T-cell (primary cell): ENCODE results near the gene ANXA10. TPM values are rescaled to one million over a fixed set of nuclear protein-coding genes. Genes with fewer than 3 reads are reported as not detected.

ENCODE experiments used
- ATAC-seq, 4 experiments: fragments of 200-7000 bp in 3 of 4; fragments of 150-1000 bp in 1 of 4; cut with Tn5 transposase; replicated peaks in 1 of 4; 1 replicate in 3 of 4; 2 replicates in 1 of 4; pipeline ENCODE4 v1.10.0; 2021; ENCODE audit warnings: moderate library complexity in 3 of 4, mild to moderate bottlenecking in 2 of 4, moderate number of reproducible peaks in 1 of 4
- CTCF ChIA-PET, 2 donors: fragments of 300-600 bp; sonication (Branson Sonifier 250); formaldehyde crosslinking; loops; one replicate each; lab custom pipeline; 2022; ENCODE audit warnings: antibody characterized with exemption in 2 of 2; lab: Charles Lee
- POLR2A ChIA-PET, 2 donors: fragments of 300-600 bp; sonication (Branson Sonifier 250); formaldehyde crosslinking; loops; one replicate each; lab custom pipeline; 2022; ENCODE audit warnings: antibody characterized with exemption in 2 of 2; lab: Charles Lee
- DNase-seq, 35 experiments: peaks; one replicate each; pipeline versions ENCODE4 v3.0.0 to v3.0.0-alpha.2; 2013 to 2023
- H3K27ac ChIP-seq: one replicate; pipeline ENCODE4 v1.5.1; 2013; ENCODE audit warnings: low read length
- H3K27me3 ChIP-seq, 2 experiments: replicated peaks in 1 of 2; 1 replicate in 1 of 2; 2 replicates in 1 of 2; pipeline versions ENCODE4 v1.6.1 to v1.7.0; 2013; ENCODE audit warnings: low read length in 1 of 2, mixed read lengths in 1 of 2; ENCODE audit not compliant: control insufficient read depth in 2 of 2, insufficient read depth in 2 of 2; ENCODE audit errors: extremely low read depth in 1 of 2
- H3K36me3 ChIP-seq, 2 donors: 1 replicate in 1 of 2; 2 replicates in 1 of 2; pipeline versions ENCODE4 v1.6.1 to v1.7.0; 2013; ENCODE audit warnings: low read length in 1 of 2; ENCODE audit not compliant: control insufficient read depth in 2 of 2, insufficient read depth in 1 of 2; ENCODE audit errors: extremely low read depth in 1 of 2
- H3K4me1 ChIP-seq, 2 experiments: 1 replicate in 1 of 2; 2 replicates in 1 of 2; pipeline versions ENCODE4 v1.6.1 to v1.7.0; 2013; ENCODE audit warnings: low read length in 2 of 2, mixed read lengths in 1 of 2; ENCODE audit not compliant: insufficient read depth in 2 of 2, control insufficient read depth in 1 of 2; ENCODE audit errors: extremely low read depth in 1 of 2
- H3K4me3 ChIP-seq, 2 donors: 1 replicate in 1 of 2; 2 replicates in 1 of 2; pipeline versions ENCODE4 v1.5.1 to v1.7.0; 2013; ENCODE audit warnings: mild to moderate bottlenecking in 2 of 2, low read length in 1 of 2, moderate library complexity in 1 of 2; ENCODE audit not compliant: control insufficient read depth in 1 of 2; ENCODE audit errors: extremely low read depth in 1 of 2
- H3K9me3 ChIP-seq: 2 replicates; pipeline ENCODE4 v1.7.0; 2013
- H3K27ac Mint-ChIP-seq, 2 donors: one replicate each; pipeline ENCODE4 v1.8.0; 2020 to 2021; ENCODE audit warnings: mild to moderate bottlenecking in 2 of 2, mixed read lengths in 2 of 2
- H3K27me3 Mint-ChIP-seq, 2 donors: one replicate each; pipeline ENCODE4 v1.8.0; 2021 to 2022; ENCODE audit warnings: mixed read lengths in 2 of 2
- H3K36me3 Mint-ChIP-seq: one replicate; pipeline ENCODE4 v1.8.0; 2021; ENCODE audit warnings: mixed read lengths
- H3K4me1 Mint-ChIP-seq, 3 donors: one replicate each; pipeline ENCODE4 v1.8.0; 2020 to 2022; ENCODE audit warnings: mixed read lengths in 3 of 3, mild to moderate bottlenecking in 1 of 3
- H3K4me3 Mint-ChIP-seq, 3 donors: one replicate each; pipeline ENCODE4 v1.8.0; 2020 to 2022; ENCODE audit warnings: mild to moderate bottlenecking in 3 of 3, mixed read lengths in 3 of 3, moderate library complexity in 3 of 3
- H3K9me3 Mint-ChIP-seq, 3 donors: one replicate each; pipeline ENCODE4 v1.8.0; 2020 to 2022; ENCODE audit warnings: mixed read lengths in 3 of 3
- WGBS: methylation state at CpG from one replicate; pipeline ENCODE4 v1.1.5; 2013; ENCODE audit warnings: missing lambda C conversion rate; ENCODE audit not compliant: insufficient coverage; 5-methylcytosine and 5-hydroxymethylcytosine counted together
- total RNA-seq, 35 experiments: library from RNA in 6 of 35; stranded (reverse) in 6 of 35; fragments of 120-200 nt in 1 of 35; gene quantifications; one replicate each; pipeline versions ENCODE4 v1.2.1 to v1.2.4 and lab custom pipeline; 2013 to 2026

ANXA10 gene
- total RNA-seq, 5 donors from 2014 or later (not counting 1 experiment from before 2014, with no cell fraction given), result not detected

DNA sequence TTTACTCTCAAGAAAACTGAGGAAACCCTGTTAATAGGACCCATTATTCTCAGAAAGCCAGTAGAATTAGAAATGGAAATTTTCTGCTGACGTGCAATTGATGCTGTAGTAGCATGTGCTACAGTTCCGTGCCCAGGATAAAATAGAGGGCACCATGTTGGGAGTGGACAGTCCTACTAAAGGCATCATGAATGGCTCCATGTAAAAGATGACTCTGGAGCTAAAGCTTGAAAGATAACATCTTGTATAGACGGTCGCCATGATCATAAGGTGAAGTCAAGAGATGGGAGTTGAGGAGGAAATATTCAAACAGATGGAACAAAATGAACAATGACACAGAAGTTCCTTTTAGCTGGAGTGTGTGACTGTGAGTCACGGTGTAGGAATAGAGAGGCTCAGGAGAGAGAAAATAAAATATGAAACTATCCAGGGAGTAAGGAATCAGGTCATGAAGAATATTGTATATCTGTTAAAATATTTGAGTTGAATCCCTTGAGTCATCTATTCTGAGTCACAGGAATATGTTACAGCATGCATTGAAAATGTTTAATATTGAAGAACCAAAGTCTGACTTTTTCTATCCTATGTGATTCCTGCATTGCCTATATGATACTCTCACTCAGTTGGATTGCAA lies 31.8 kb downstream of the ANXA10 start:
- H3K36me3 ChIP-seq, result no peaks in the 10 kb centered on the region
- H3K9me3 ChIP-seq, result no peaks in the 10 kb centered on the region
- ChIA-PET CTCF (no interaction called here), POLR2A (no interaction called here)
- Mint-ChIP-seq H3K27me3 (peaks cover 0 to 3% of the 10 kb centered on the region in 2 donors), H3K27ac (no peak overlapping the region), H3K9me3 (no peaks in the 10 kb centered on the region), H3K4me1 (no peaks in the 10 kb centered on the region), H3K4me3 (no peak overlapping the region), H3K36me3 (no peaks in the 10 kb centered on the region)
- no peak for DNase-seq
- WGBS, result 82% methylated on average over 5 of the region's 5 CpGs
- no peaks in the 10 kb centered on the region for H3K4me1 ChIP-seq
- H3K27me3 ChIP-seq, result no peaks in the 10 kb centered on the region
- H3K27ac ChIP-seq, result no peak overlapping the region
- no peak for ATAC-seq
- no peak overlapping the region for H3K4me3 ChIP-seq

DNA sequence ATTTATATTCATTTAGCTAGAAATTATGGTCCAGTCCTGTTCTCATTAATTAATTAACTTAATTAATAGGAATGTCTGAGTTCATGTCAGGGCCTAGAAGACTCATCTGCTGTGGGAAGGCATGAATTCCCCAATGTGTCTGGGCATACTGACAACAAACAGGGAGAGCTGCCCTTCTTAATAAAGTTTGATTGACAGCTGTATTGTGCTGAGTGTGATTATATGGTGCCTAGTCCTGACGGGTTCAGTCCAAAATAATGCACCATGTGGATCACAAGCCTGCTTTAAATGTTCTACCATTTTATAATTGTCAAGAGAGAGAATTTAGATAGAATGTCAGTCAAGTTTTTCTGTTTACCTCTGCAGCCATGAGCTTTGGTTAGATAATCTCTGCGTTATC lies 34.6 kb downstream of the ANXA10 start:
- no CpG with 5 or more reads among the region's 2 CpGs for WGBS
- POLR2A ChIA-PET, result no interaction called here

DNA sequence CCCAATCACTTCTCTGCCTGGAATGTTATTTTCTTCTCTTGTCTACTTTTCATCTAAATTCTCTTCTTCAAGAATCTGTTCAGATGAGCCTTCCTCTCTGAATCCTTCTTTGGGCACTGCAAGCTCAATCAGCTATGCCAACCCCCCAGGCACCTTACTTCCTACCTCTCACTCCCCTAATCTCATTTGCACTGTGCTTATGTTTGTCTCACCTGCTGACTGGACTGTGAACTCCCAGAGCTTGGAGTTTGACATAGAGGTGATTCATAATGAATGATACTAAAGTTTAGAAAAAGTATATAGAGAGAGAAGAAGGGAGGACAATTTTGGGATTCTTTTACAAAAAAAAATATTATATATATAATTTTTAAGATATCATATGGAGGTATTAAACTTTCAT lies 36.3 kb downstream of the ANXA10 start:
- no peak overlapping the region for H3K4me3 Mint-ChIP-seq
- H3K4me1 ChIP-seq, result no peaks in the 10 kb centered on the region
- peaks cover 3 to 11% of the 10 kb centered on the region in 2 donors for H3K27me3 Mint-ChIP-seq
- no peak overlapping the region for H3K27ac Mint-ChIP-seq
- H3K9me3 ChIP-seq, result no peaks in the 10 kb centered on the region
- CTCF ChIA-PET, result interaction anchor here in 1 of 2 donors (0.7 kb wide), 1 partner anchor 30 kb away, joined by 3 read pairs; no protein-coding TSS in a partner anchor
- no peak overlapping the region for H3K4me3 ChIP-seq
- H3K27me3 ChIP-seq, result no peaks in the 10 kb centered on the region
- no peaks in the 10 kb centered on the region for H3K4me1 Mint-ChIP-seq
- H3K36me3 Mint-ChIP-seq, result no peaks in the 10 kb centered on the region
- DNase-seq (no peak), ATAC-seq (no peak)
- H3K27ac ChIP-seq, result no peak overlapping the region
- H3K36me3 ChIP-seq, result no peaks in the 10 kb centered on the region
- no peaks in the 10 kb centered on the region for H3K9me3 Mint-ChIP-seq
- POLR2A ChIA-PET, result no interaction called here

More for the DNA sequence above, 34.6 kb downstream of the ANXA10 start:
- no peaks in the 10 kb centered on the region for H3K9me3 ChIP-seq
- no peak for ATAC-seq
- DNase-seq, result no peak
- H3K4me3 Mint-ChIP-seq, result no peak overlapping the region
- CTCF ChIA-PET, result no interaction called here
- no peak overlapping the region for H3K27ac Mint-ChIP-seq
- peaks cover 3 to 8% of the 10 kb centered on the region in 2 donors for H3K27me3 Mint-ChIP-seq
- no peaks in the 10 kb centered on the region for H3K27me3 ChIP-seq
- H3K36me3 ChIP-seq, result no peaks in the 10 kb centered on the region
- H3K36me3 Mint-ChIP-seq, result no peaks in the 10 kb centered on the region
- no peak overlapping the region for H3K27ac ChIP-seq
- H3K9me3 Mint-ChIP-seq, result no peaks in the 10 kb centered on the region
- no peaks in the 10 kb centered on the region for H3K4me1 Mint-ChIP-seq
- no peaks in the 10 kb centered on the region for H3K4me1 ChIP-seq
- H3K4me3 ChIP-seq, result no peak overlapping the region

DNA sequence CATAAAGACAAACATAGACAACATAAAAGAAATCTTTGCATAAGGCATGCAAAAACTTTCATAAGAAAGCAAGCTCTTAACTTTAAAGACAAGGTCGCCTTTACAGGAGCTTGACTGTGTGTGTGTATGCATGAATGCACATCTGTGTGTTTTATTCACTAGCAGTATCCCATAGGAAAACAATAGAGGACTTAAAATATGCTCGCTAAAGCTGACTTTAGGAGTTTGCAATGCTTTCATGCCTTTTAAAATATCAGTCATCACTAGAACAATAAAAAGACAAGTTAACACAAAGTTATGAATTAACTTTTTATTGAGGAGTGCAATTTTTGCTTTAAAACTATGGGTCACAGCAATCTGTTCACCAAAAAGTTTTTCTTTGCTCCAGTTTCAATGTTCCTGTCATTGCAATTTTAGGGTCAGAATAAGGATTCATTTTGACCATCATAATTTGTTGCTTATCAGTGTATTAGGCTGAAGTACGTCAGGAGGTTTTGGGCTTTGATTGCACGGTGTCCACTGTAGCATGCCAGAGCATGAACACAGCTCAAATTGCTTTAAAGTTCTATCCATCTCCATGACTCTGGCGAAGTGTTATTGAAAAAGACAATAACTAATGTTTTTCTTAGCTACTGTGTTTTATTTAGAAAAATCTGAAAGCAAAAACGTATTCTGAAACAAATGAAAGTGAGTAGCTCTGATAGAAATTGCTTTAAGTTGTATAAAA lies 36.9 kb downstream of the ANXA10 start:
- Mint-ChIP-seq H3K4me3 (no peak overlapping the region), H3K9me3 (no peaks in the 10 kb centered on the region), H3K4me1 (no peaks in the 10 kb centered on the region), H3K36me3 (no peaks in the 10 kb centered on the region), H3K27ac (no peak overlapping the region), H3K27me3 (peaks cover 3 to 11% of the 10 kb centered on the region in 2 donors)
- ATAC-seq (no peak), DNase-seq (no peak)
- H3K4me1 ChIP-seq, result no peaks in the 10 kb centered on the region
- POLR2A ChIA-PET, result no interaction called here
- no peaks in the 10 kb centered on the region for H3K27me3 ChIP-seq
- no peaks in the 10 kb centered on the region for H3K9me3 ChIP-seq
- no peak overlapping the region for H3K4me3 ChIP-seq
- H3K27ac ChIP-seq, result no peak overlapping the region
- H3K36me3 ChIP-seq, result no peaks in the 10 kb centered on the region
- CTCF ChIA-PET, result no interaction called here
- no CpG with 5 or more reads among the region's 6 CpGs for WGBS

DNA sequence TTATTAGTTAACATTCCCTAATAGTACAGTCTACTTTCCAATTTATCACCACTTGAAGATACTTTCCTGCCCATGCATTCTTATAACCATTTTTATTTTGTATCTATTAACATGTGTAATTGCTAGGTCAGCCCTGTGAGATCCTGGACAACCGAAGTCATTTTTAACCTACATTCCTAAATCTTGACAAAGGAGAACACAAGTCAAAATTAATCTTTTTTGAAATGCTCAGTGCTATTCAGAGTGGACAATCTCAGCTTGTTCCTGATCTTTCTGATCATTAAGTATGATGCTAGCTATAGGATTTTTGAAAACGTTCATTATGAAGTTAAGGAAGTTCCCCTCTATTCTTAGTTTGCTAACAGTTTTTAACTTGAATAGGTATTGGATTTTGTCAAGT lies 37.5 kb downstream of the ANXA10 start:
- Mint-ChIP-seq H3K4me3 (no peak overlapping the region), H3K36me3 (no peaks in the 10 kb centered on the region), H3K9me3 (no peaks in the 10 kb centered on the region), H3K27ac (no peak overlapping the region), H3K4me1 (no peaks in the 10 kb centered on the region), H3K27me3 (peaks cover 3 to 11% of the 10 kb centered on the region in 2 donors)
- H3K4me1 ChIP-seq, result no peaks in the 10 kb centered on the region
- no peak overlapping the region for H3K4me3 ChIP-seq
- no peaks in the 10 kb centered on the region for H3K9me3 ChIP-seq
- no peaks in the 10 kb centered on the region for H3K27me3 ChIP-seq
- WGBS, result no CpG with 5 or more reads among the region's 2 CpGs
- ChIA-PET POLR2A (no interaction called here), CTCF (no interaction called here)
- DNase-seq, result no peak
- no peaks in the 10 kb centered on the region for H3K36me3 ChIP-seq
- ATAC-seq, result no peak
- no peak overlapping the region for H3K27ac ChIP-seq

DNA sequence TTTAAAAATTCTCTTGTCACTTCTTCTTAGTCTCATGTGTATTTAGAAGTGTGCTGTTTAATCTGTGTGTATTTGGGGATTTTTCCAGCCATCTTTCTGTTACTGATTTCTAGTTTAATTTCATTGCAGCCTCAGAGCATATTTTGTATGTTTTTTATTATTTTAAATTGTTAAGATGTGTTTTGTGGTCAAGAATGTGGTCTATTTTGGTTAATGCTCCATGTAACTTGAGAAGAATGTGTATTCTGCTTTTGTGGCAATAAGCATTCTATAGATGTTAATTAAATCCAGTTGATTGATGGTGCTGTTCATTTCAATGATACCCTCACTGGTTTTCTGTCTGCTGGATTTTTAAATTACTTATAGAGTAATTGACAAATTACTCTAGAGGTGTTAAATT lies 38.9 kb downstream of the ANXA10 start:
- H3K4me1 Mint-ChIP-seq, result no peaks in the 10 kb centered on the region
- Histone ChIP-seq H3K27ac (no peak overlapping the region), H3K9me3 (no peaks in the 10 kb centered on the region), H3K4me1 (no peaks in the 10 kb centered on the region), H3K27me3 (no peaks in the 10 kb centered on the region), H3K4me3 (no peak overlapping the region), H3K36me3 (no peaks in the 10 kb centered on the region)
- ChIA-PET CTCF (no interaction called here), POLR2A (no interaction called here)
- H3K4me3 Mint-ChIP-seq, result no peak overlapping the region
- no peak overlapping the region for H3K27ac Mint-ChIP-seq
- peaks cover 3 to 12% of the 10 kb centered on the region in 2 donors for H3K27me3 Mint-ChIP-seq
- ATAC-seq (no peak), DNase-seq (no peak)
- H3K36me3 Mint-ChIP-seq, result no peaks in the 10 kb centered on the region
- no peaks in the 10 kb centered on the region for H3K9me3 Mint-ChIP-seq
